Left ventricle myocardium inferior (tissue), 1 donor: ENCODE measurements around the gene FRS2. TPM values are rescaled to one million over a fixed set of nuclear protein-coding genes. Genes with fewer than 3 reads are reported as not detected.

Experiments used
- DNase-seq: peaks from one replicate; pipeline ENCODE4 v3.0.0-alpha.2; 2020
- H3K27ac ChIP-seq: fragments of 200-600 bp; replicated peaks from 2 replicates; pipeline ENCODE4 v1.8.0; 2021
- H3K27me3 ChIP-seq: fragments of 200-600 bp; 2 replicates; pipeline ENCODE4 v1.8.0; 2021; ENCODE audit warnings: low read depth
- H3K36me3 ChIP-seq: fragments of 200-600 bp; 2 replicates; pipeline ENCODE4 v1.8.0; 2021
- H3K4me1 ChIP-seq: fragments of 200-600 bp; 2 replicates; pipeline ENCODE4 v1.8.0; 2021
- H3K4me3 ChIP-seq: fragments of 200-600 bp; 2 replicates; pipeline ENCODE4 v1.8.0; 2021; ENCODE audit warnings: mild to moderate bottlenecking, moderate library complexity
- H3K9me3 ChIP-seq: fragments of 200-600 bp; replicated peaks from 2 replicates; pipeline ENCODE4 v1.8.0; 2021
- CTCF ChIP-seq: fragments of 200-600 bp; IDR thresholded peaks from 2 replicates; pipeline ENCODE4 v1.8.0; 2021; ENCODE audit warnings: antibody characterized with exemption, mild to moderate bottlenecking, borderline replicate concordance
- intact Hi-C: fragments of 100-400 bp; cut with micrococcal nuclease; formaldehyde crosslinking; loops from one replicate; pipeline ENCODE4 v1.11.0; 2022
- total RNA-seq: library from RNA; stranded (reverse); fragmentation: NEBNext Ultra II Directional; extraction: Animal tissue kit (Norgen Biotek cat#: 25700); gene quantifications from one replicate; pipeline ENCODE4 v1.2.1, GENCODE V29; 2021
- donor health status: DM: no; HTN: yes; CAD: no; lungs with severe emphysema.

The FRS2 gene
- total RNA-seq, 1 donor from 2014 or later = 18.2 TPM

GRCh38 chr12:69437073-69437472 lies 33.1 kb upstream of the FRS2 start:
- intact Hi-C loops = no loop called here
- TF ChIP-seq CTCF = no peak
- no peaks in the 10 kb centered on the region for H3K9me3 ChIP-seq
- H3K27me3 ChIP-seq = no peaks in the 10 kb centered on the region
- no peak overlapping the region for H3K4me3 ChIP-seq
- H3K36me3 ChIP-seq = no peaks in the 10 kb centered on the region
- peaks cover 2% of the 10 kb centered on the region for H3K4me1 ChIP-seq
- no peak for DNase-seq
- H3K27ac ChIP-seq = no peak overlapping the region

GRCh38 chr12:69438539-69438938 lies 31.6 kb upstream of the FRS2 start:
- Histone ChIP-seq H3K4me1 (no peaks in the 10 kb centered on the region), H3K27me3 (no peaks in the 10 kb centered on the region), H3K9me3 (no peaks in the 10 kb centered on the region), H3K27ac (no peak overlapping the region), H3K4me3 (no peak overlapping the region), H3K36me3 (no peaks in the 10 kb centered on the region)
- intact Hi-C loops = no loop called here
- no peak for TF ChIP-seq CTCF
- DNase-seq = no peak

GRCh38 chr12:69440016-69440415 lies 30.2 kb upstream of the FRS2 start:
- Histone ChIP-seq H3K4me3 (no peak overlapping the region), H3K4me1 (no peaks in the 10 kb centered on the region), H3K36me3 (no peaks in the 10 kb centered on the region), H3K9me3 (no peaks in the 10 kb centered on the region), H3K27me3 (no peaks in the 10 kb centered on the region), H3K27ac (no peak overlapping the region)
- intact Hi-C loops = no loop called here
- no peak for DNase-seq
- no peak for TF ChIP-seq CTCF

- intact Hi-C loops = no loop called here
- no peak for DNase-seq
- no peaks in the 10 kb centered on the region for H3K4me1 ChIP-seq
- no peaks in the 10 kb centered on the region for H3K27me3 ChIP-seq
- no peaks in the 10 kb centered on the region for H3K36me3 ChIP-seq
- TF ChIP-seq CTCF = no peak
- no peak overlapping the region for H3K27ac ChIP-seq
- H3K4me3 ChIP-seq = no peak overlapping the region
- no peaks in the 10 kb centered on the region for H3K9me3 ChIP-seq
Measured at GRCh38 chr12:69440886-69441285, 29.3 kb upstream of the FRS2 start.

GRCh38 chr12:69442894-69443293 lies 27.3 kb upstream of the FRS2 start:
- Histone ChIP-seq H3K4me3 (no peak overlapping the region), H3K4me1 (no peaks in the 10 kb centered on the region), H3K27me3 (no peaks in the 10 kb centered on the region), H3K27ac (no peak overlapping the region), H3K9me3 (no peaks in the 10 kb centered on the region), H3K36me3 (no peaks in the 10 kb centered on the region)
- intact Hi-C loops = no loop called here
- TF ChIP-seq CTCF = no peak
- DNase-seq = no peak

- H3K9me3 ChIP-seq = no peaks in the 10 kb centered on the region
- H3K36me3 ChIP-seq = no peaks in the 10 kb centered on the region
- no peaks in the 10 kb centered on the region for H3K4me1 ChIP-seq
- DNase-seq = no peak
- no peak for TF ChIP-seq CTCF
- intact Hi-C loops = no loop called here
- no peak overlapping the region for H3K27ac ChIP-seq
- no peaks in the 10 kb centered on the region for H3K27me3 ChIP-seq
- no peak overlapping the region for H3K4me3 ChIP-seq
Measured at GRCh38 chr12:69443916-69444315, 26.3 kb upstream of the FRS2 start.
